Measurements from ENCODE around the gene TRAPPC12. TPM values are rescaled to one million over a fixed set of nuclear protein-coding genes. Genes with fewer than 3 reads are reported as not detected.

The TRAPPC12 gene
- total RNA-seq, 1 experiment from 2014 or later = 86.0 TPM

- H2BK12ac ChIP-seq (ENCODE audit: insufficient read length, low read depth, low read length) = no peak overlapping the region
- no peak overlapping the region for H3K56ac ChIP-seq (ENCODE audit: insufficient read length, low read depth, low read length)
- H3K4me2 ChIP-seq (ENCODE audit: insufficient read depth, insufficient read length, low read length) = no peak overlapping the region
- H4K5ac ChIP-seq (ENCODE audit: insufficient read length, low read depth, low read length) = no peak overlapping the region
- H4K91ac ChIP-seq (ENCODE audit: insufficient read length, low read depth, low read length) = no peak overlapping the region
- H2BK120ac ChIP-seq (ENCODE audit: low read depth, low read length, poor library complexity, severe bottlenecking) = no peak overlapping the region
- H4K8ac ChIP-seq (replicated peaks; ENCODE audit: insufficient read length, low read depth, low read length) = no peak overlapping the region
- H3K14ac ChIP-seq (ENCODE audit: insufficient read depth, low read length) = no peak overlapping the region
- Mint-ChIP-seq H3K9me3 (no peaks in the 10 kb centered on the region), H3K27ac (no peak overlapping the region; a peak in 1 of 7 replicates), H3K36me3 (ENCODE audit: insufficient read depth in 1 of 3, low read depth in 3 of 3) (peaks cover 17 to 47% (median 19%) of the 10 kb centered on the region in 3 experiments; a peak in 6 of 7 replicates), H3K27me3 (ENCODE audit: low read depth) (no peaks in the 10 kb centered on the region), H3K4me3 (no peak overlapping the region), H3K4me1 (no peaks in the 10 kb centered on the region; a peak in 1 of 4 replicates)
- no CpG with 5 or more reads among the region's 9 CpGs for WGBS (ENCODE audit: extremely low coverage, insufficient read length, low lambda C conversion rate)
- no peak overlapping the region for H3K27ac ChIP-seq (ENCODE audit: insufficient read length, low read depth, low read length)
- no peak overlapping the region for H2BK20ac ChIP-seq (ENCODE audit: low read depth, low read length, poor library complexity, severe bottlenecking)
- no peak overlapping the region for H3K4ac ChIP-seq (ENCODE audit: low read depth, low read length)
- H2BK5ac ChIP-seq (ENCODE audit: insufficient read length, low read length) = no peak overlapping the region
- no peak overlapping the region for H3T11ph ChIP-seq (ENCODE audit: low read length)
- H3K79me2 ChIP-seq (ENCODE audit: insufficient read depth, low read length) = no peaks in the 10 kb centered on the region
- no peak for DNase-seq
- no peak overlapping the region for H2AK5ac ChIP-seq (ENCODE audit: insufficient read length, low read length)
- no peak overlapping the region for H3K9ac ChIP-seq (ENCODE audit: extremely low read depth, insufficient read length, low read length)
- no peaks in the 10 kb centered on the region for H4K20me1 ChIP-seq (ENCODE audit: control insufficient read depth, insufficient read depth, insufficient read length)
- H2BK15ac ChIP-seq (ENCODE audit: low read depth, low read length) = no peak overlapping the region
- no peak overlapping the region for H3K18ac ChIP-seq (ENCODE audit: insufficient read length, low read depth, low read length)
- H2AFZ ChIP-seq (ENCODE audit: low read length) = no peak overlapping the region
- no peaks in the 10 kb centered on the region for H3K4me1 ChIP-seq (ENCODE audit: insufficient read depth, low read length)
- no peaks in the 10 kb centered on the region for H3K79me1 ChIP-seq (ENCODE audit: insufficient read depth, low read depth, low read length, poor library complexity, severe bottlenecking)
- TF ChIP-seq, protein P1, sequence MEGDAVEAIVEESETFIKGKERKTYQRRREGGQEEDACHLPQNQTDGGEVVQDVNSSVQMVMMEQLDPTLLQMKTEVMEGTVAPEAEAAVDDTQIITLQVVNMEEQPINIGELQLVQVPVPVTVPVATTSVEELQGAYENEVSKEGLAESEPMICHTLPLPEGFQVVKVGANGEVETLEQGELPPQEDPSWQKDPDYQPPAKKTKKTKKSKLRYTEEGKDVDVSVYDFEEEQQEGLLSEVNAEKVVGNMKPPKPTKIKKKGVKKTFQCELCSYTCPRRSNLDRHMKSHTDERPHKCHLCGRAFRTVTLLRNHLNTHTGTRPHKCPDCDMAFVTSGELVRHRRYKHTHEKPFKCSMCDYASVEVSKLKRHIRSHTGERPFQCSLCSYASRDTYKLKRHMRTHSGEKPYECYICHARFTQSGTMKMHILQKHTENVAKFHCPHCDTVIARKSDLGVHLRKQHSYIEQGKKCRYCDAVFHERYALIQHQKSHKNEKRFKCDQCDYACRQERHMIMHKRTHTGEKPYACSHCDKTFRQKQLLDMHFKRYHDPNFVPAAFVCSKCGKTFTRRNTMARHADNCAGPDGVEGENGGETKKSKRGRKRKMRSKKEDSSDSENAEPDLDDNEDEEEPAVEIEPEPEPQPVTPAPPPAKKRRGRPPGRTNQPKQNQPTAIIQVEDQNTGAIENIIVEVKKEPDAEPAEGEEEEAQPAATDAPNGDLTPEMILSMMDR (conservative IDR thresholded peaks at IDR 0.05) = no peak; the same call in 1 of the 3 replicates
- no peaks in the 10 kb centered on the region for H3K27me3 ChIP-seq (ENCODE audit: insufficient read depth, low read length)
- no peak overlapping the region for H3K23ac ChIP-seq (ENCODE audit: insufficient read length, low read depth, low read length)
- no peaks in the 10 kb centered on the region for H3K9me3 ChIP-seq (ENCODE audit: control insufficient read depth, low read depth, low read length)
- no peaks in the 10 kb centered on the region for H3K23me2 ChIP-seq (ENCODE audit: insufficient read length, low read depth, low read length, poor library complexity, severe bottlenecking)
Observed at GRCh38 chr2:3424171-3424795, 44.8 kb downstream of the TRAPPC12 start.

Measured in H9 (cell line).